Lower leg skin (tissue), 3 donors: ENCODE measurements around the gene GGT5.

Source experiments
- POLR2A ChIP-seq, 2 donors: fragments of 450-650 bp; IDR thresholded peaks; one replicate each; pipeline ENCODE4 v1.6.1; 2016 to 2017; ENCODE audit warnings: antibody characterized with exemption in 2 of 2, mild to moderate bottlenecking in 1 of 2, moderate library complexity in 1 of 2
- TF ChIP-seq, protein P1 (sequence below), 3 donors: fragments of 450-650 bp; IDR thresholded peaks; one replicate each; pipeline ENCODE4 v1.5.1; 2016; ENCODE audit warnings: antibody characterized with exemption in 3 of 3, mild to moderate bottlenecking in 3 of 3, moderate library complexity in 2 of 3

DNA sequence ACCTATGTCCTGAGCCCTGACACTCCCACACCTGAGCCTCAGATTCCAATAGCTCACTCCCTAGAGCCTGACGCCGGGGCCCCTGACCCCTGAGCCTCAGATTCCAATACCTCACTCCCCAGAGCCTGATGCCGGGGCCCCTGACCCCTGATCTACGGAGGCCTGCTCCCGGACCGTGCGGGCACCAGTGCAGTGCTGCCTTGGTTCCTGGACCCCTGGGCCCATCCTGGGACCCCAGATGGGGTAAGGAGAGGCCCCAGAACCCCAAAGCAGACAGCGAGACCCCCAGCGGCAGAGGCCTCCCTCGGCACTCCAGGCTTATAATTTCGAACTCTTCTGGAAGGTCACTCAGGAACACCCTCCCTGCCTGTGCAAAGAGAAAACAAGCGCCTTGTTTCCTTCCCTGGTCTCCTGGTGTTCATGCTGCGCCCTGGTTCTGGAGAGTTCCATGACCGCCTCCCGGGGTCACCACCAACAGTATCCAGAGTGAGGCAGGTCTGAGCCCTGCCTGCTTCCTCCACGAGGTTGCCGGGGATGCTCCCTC, 56.1 kb downstream of the GGT5 start:
- TF ChIP-seq, protein P1, sequence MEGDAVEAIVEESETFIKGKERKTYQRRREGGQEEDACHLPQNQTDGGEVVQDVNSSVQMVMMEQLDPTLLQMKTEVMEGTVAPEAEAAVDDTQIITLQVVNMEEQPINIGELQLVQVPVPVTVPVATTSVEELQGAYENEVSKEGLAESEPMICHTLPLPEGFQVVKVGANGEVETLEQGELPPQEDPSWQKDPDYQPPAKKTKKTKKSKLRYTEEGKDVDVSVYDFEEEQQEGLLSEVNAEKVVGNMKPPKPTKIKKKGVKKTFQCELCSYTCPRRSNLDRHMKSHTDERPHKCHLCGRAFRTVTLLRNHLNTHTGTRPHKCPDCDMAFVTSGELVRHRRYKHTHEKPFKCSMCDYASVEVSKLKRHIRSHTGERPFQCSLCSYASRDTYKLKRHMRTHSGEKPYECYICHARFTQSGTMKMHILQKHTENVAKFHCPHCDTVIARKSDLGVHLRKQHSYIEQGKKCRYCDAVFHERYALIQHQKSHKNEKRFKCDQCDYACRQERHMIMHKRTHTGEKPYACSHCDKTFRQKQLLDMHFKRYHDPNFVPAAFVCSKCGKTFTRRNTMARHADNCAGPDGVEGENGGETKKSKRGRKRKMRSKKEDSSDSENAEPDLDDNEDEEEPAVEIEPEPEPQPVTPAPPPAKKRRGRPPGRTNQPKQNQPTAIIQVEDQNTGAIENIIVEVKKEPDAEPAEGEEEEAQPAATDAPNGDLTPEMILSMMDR (IDR thresholded peaks at IDR 0.05): no peak
- TF ChIP-seq POLR2A (IDR thresholded peaks at IDR 0.05): no peak
